LHCN-M2 (cell line): ENCODE data around the gene ANXA2. TPM values are rescaled to one million over a fixed set of nuclear protein-coding genes. Genes with fewer than 3 reads are reported as not detected.

ENCODE experiments used
- DNase-seq: peaks from one replicate; pipeline ENCODE4 v3.0.0-alpha.2; 2012; ENCODE audit warnings: low read depth
- total RNA-seq: library from RNA; depleted of rRNA; stranded (reverse); fragments of >200 nt; gene quantifications from 2 replicates; pipeline ENCODE4 v1.2.3, GENCODE V29; 2014

Gene ANXA2
- total RNA-seq, 1 experiment from 2014 or later, result 3,230 TPM

GRCh38 chr15:60370869-60371136 lies 27.0 kb downstream of the ANXA2 start:
- no peak for DNase-seq

GRCh38 chr15:60370105-60370868 lies 27.5 kb downstream of the ANXA2 start:
- peak; percentile 60 for DNase-seq

GRCh38 chr15:60369696-60370095 lies 28.1 kb downstream of the ANXA2 start:
- DNase-seq, result no peak

- no peak for DNase-seq
Measured at GRCh38 chr15:60364612-60364924, 33.2 kb downstream of the ANXA2 start.

GRCh38 chr15:60363903-60364611 lies 33.7 kb downstream of the ANXA2 start:
- DNase-seq, result no peak

GRCh38 chr15:60363087-60363549 lies 34.7 kb downstream of the ANXA2 start:
- no peak for DNase-seq

- peak; percentile 84 for DNase-seq
Measured at GRCh38 chr15:60362321-60363086, 35.3 kb downstream of the ANXA2 start.

- peak; percentile 65 for DNase-seq
Measured at GRCh38 chr15:60359738-60360137, 38.0 kb downstream of the ANXA2 start.

GRCh38 chr15:60358935-60359682 lies 38.7 kb downstream of the ANXA2 start:
- peak; percentile 81 for DNase-seq

GRCh38 chr15:60356832-60357231 lies 41.0 kb downstream of the ANXA2 start:
- no peak for DNase-seq

GRCh38 chr15:60355148-60355857 lies 42.5 kb downstream of the ANXA2 start:
- no peak for DNase-seq

GRCh38 chr15:60353245-60353920 lies 44.4 kb downstream of the ANXA2 start:
- DNase-seq, result peak; percentile 69

- no peak for DNase-seq
Measured at GRCh38 chr15:60352525-60352924, 45.3 kb downstream of the ANXA2 start.

GRCh38 chr15:60351066-60351465 lies 46.7 kb downstream of the ANXA2 start:
- peak; percentile 95 for DNase-seq

GRCh38 chr15:60350108-60350507 lies 47.7 kb downstream of the ANXA2 start:
- no peak for DNase-seq

GRCh38 chr15:60349589-60349988 lies 48.2 kb downstream of the ANXA2 start:
- no peak for DNase-seq

GRCh38 chr15:60347480-60348049 lies 50.2 kb downstream of the ANXA2 start:
- DNase-seq, result no peak

GRCh38 chr15:60346653-60347052 lies 51.1 kb downstream of the ANXA2 start:
- DNase-seq, result no peak

- DNase-seq, result no peak
Measured at GRCh38 chr15:60346077-60346476, 51.7 kb downstream of the ANXA2 start.

- DNase-seq, result no peak
Measured at GRCh38 chr15:60345598-60345997, 52.2 kb downstream of the ANXA2 start.
